HepG2 (cell line): ENCODE measurements around the gene MEGF11.

Experiments used
- EZH2 ChIP-seq: conservative IDR thresholded peaks from 2 replicates; pipeline ENCODE4 v1.6.1; 2012; ENCODE audit warnings: mild to moderate bottlenecking, low read depth, low read length, moderate library complexity
- SMC3 ChIP-seq: IDR thresholded peaks from 2 replicates; pipeline ENCODE4 v1.6.1; 2011; ENCODE audit warnings: low read length, improper control_type of control experiment
- TAF1 ChIP-seq: sonication (generic); formaldehyde crosslinking; IDR thresholded peaks from 2 replicates; pipeline ENCODE4 v1.4.0; 2020; ENCODE audit warnings: missing genetic modification reagents
- TBP ChIP-seq: sonication (generic); formaldehyde crosslinking; IDR thresholded peaks from 2 replicates; pipeline ENCODE4 v1.5.0; 2020; ENCODE audit warnings: missing genetic modification reagents
- TF ChIP-seq, protein P1 (sequence below): sonication (generic); formaldehyde crosslinking; IDR thresholded peaks from 2 replicates; pipeline ENCODE4 v1.5.0; 2020; ENCODE audit warnings: mild to moderate bottlenecking, missing genetic modification reagents, moderate library complexity
- TF ChIP-seq, protein P2 (sequence below): sonication (generic); formaldehyde crosslinking; IDR thresholded peaks from 2 replicates; pipeline ENCODE4 v1.4.0; 2020; ENCODE audit warnings: missing genetic modification reagents
- TF ChIP-seq, protein P3 (sequence below): sonication (generic); formaldehyde crosslinking; IDR thresholded peaks from 2 replicates; pipeline ENCODE4 v1.5.0; 2020; ENCODE audit warnings: missing genetic modification reagents

DNA sequence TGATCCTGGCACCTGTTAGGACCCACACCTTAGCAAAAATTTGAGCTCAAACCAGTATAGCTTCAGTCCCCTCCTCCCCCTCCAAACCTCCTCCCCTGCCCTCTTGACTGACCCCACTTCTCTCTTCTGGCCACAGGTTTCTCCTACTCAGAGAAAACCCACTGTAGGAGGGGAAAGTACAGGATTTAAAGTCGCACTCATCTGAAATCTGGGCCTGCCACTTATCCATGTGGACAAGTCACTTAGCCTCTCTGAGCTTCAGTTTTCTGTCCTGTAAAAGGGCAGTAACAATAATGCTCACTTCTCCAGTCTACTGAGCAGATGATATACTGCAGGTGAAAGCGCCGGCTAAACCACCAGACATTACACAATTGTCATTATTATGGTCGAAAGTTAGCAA, 142.7 kb downstream of the MEGF11 start:
- TF ChIP-seq, protein P1, sequence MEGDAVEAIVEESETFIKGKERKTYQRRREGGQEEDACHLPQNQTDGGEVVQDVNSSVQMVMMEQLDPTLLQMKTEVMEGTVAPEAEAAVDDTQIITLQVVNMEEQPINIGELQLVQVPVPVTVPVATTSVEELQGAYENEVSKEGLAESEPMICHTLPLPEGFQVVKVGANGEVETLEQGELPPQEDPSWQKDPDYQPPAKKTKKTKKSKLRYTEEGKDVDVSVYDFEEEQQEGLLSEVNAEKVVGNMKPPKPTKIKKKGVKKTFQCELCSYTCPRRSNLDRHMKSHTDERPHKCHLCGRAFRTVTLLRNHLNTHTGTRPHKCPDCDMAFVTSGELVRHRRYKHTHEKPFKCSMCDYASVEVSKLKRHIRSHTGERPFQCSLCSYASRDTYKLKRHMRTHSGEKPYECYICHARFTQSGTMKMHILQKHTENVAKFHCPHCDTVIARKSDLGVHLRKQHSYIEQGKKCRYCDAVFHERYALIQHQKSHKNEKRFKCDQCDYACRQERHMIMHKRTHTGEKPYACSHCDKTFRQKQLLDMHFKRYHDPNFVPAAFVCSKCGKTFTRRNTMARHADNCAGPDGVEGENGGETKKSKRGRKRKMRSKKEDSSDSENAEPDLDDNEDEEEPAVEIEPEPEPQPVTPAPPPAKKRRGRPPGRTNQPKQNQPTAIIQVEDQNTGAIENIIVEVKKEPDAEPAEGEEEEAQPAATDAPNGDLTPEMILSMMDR (CRISPR knock-in tag) = no peak
- no peak for TF ChIP-seq TAF1 (CRISPR knock-in tag)
- TF ChIP-seq, protein P2, sequence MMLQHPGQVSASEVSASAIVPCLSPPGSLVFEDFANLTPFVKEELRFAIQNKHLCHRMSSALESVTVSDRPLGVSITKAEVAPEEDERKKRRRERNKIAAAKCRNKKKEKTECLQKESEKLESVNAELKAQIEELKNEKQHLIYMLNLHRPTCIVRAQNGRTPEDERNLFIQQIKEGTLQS (CRISPR knock-in tag) = no peak
- TF ChIP-seq, protein P3, sequence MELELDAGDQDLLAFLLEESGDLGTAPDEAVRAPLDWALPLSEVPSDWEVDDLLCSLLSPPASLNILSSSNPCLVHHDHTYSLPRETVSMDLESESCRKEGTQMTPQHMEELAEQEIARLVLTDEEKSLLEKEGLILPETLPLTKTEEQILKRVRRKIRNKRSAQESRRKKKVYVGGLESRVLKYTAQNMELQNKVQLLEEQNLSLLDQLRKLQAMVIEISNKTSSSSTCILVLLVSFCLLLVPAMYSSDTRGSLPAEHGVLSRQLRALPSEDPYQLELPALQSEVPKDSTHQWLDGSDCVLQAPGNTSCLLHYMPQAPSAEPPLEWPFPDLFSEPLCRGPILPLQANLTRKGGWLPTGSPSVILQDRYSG = no peak
- no peak for TF ChIP-seq EZH2
- TF ChIP-seq TBP = no peak
- no peak for TF ChIP-seq SMC3
